ENCODE results near the gene MGMT.

MGMT gene

GRCh38 chr10:129547608-129548007 is 80.6 kb downstream of the MGMT start:
- Histone ChIP-seq H3K9me2 (replicated peaks; ENCODE audit: insufficient read depth, low read length) (no peaks in the 10 kb centered on the region), H3K27me3 (replicated peaks; ENCODE audit: insufficient read depth, low read length) (no peaks in the 10 kb centered on the region), H2AFZ (ENCODE audit: low read length) (no peak overlapping the region), H3K9ac (ENCODE audit: low read length) (no peak overlapping the region), H3K27ac (ENCODE audit: low read length) (no peak overlapping the region), H3F3A (ENCODE audit: insufficient read depth, low read length) (no peaks in the 10 kb centered on the region), H3K36me3 (replicated peaks; ENCODE audit: insufficient read depth, low read length) (no peaks in the 10 kb centered on the region), H3K79me2 (ENCODE audit: low read length) (no peaks in the 10 kb centered on the region), H3K9me3 (replicated peaks; ENCODE audit: insufficient read depth, low read length) (no peaks in the 10 kb centered on the region), H3K4me3 (ENCODE audit: low read length) (no peak overlapping the region), H4K20me1 (ENCODE audit: insufficient read depth, low read length) (no peaks in the 10 kb centered on the region), H3K4me2 (ENCODE audit: low read depth, low read length) (no peak overlapping the region), H3K4me1 (ENCODE audit: low read length) (no peaks in the 10 kb centered on the region)
- TF ChIP-seq EZH2phosphoT487 (IDR thresholded peaks at IDR 0.05; ENCODE audit: low read length) (no peak), EZH2 (optimal IDR thresholded peaks at IDR 0.05; ENCODE audit: low read depth, low read length) (no peak)
- DNase-seq, result no peak

GRCh38 chr10:129548600-129548999 is 81.6 kb downstream of the MGMT start:
- Histone ChIP-seq H3K36me3 (replicated peaks; ENCODE audit: insufficient read depth, low read length) (no peaks in the 10 kb centered on the region), H2AFZ (ENCODE audit: low read length) (no peak overlapping the region), H3K4me2 (ENCODE audit: low read depth, low read length) (no peak overlapping the region), H4K20me1 (ENCODE audit: insufficient read depth, low read length) (no peaks in the 10 kb centered on the region), H3K4me1 (ENCODE audit: low read length) (no peaks in the 10 kb centered on the region), H3K27ac (ENCODE audit: low read length) (no peak overlapping the region), H3K9ac (ENCODE audit: low read length) (no peak overlapping the region), H3K79me2 (ENCODE audit: low read length) (no peaks in the 10 kb centered on the region), H3K9me2 (replicated peaks; ENCODE audit: insufficient read depth, low read length) (no peaks in the 10 kb centered on the region), H3F3A (ENCODE audit: insufficient read depth, low read length) (no peaks in the 10 kb centered on the region), H3K27me3 (replicated peaks; ENCODE audit: insufficient read depth, low read length) (no peaks in the 10 kb centered on the region), H3K9me3 (replicated peaks; ENCODE audit: insufficient read depth, low read length) (no peaks in the 10 kb centered on the region), H3K4me3 (ENCODE audit: low read length) (no peak overlapping the region)
- no peak for DNase-seq
- TF ChIP-seq CTCF (IDR thresholded peaks at IDR 0.05; ENCODE audit: low read length), result no peak
- no peak for TF ChIP-seq EZH2 (optimal IDR thresholded peaks at IDR 0.05; ENCODE audit: low read depth, low read length)
- TF ChIP-seq EZH2phosphoT487 (IDR thresholded peaks at IDR 0.05; ENCODE audit: low read length), result no peak

GRCh38 chr10:129550076-129550475 is 83.0 kb downstream of the MGMT start:
- Histone ChIP-seq H3K27ac (ENCODE audit: low read length) (no peak overlapping the region), H3F3A (ENCODE audit: insufficient read depth, low read length) (no peaks in the 10 kb centered on the region), H3K4me1 (ENCODE audit: low read length) (no peaks in the 10 kb centered on the region), H2AFZ (ENCODE audit: low read length) (no peak overlapping the region), H3K9ac (ENCODE audit: low read length) (no peak overlapping the region), H3K9me2 (replicated peaks; ENCODE audit: insufficient read depth, low read length) (no peaks in the 10 kb centered on the region), H3K27me3 (replicated peaks; ENCODE audit: insufficient read depth, low read length) (no peaks in the 10 kb centered on the region), H3K36me3 (replicated peaks; ENCODE audit: insufficient read depth, low read length) (no peaks in the 10 kb centered on the region), H3K4me3 (ENCODE audit: low read length) (no peak overlapping the region), H3K79me2 (ENCODE audit: low read length) (no peaks in the 10 kb centered on the region), H3K9me3 (replicated peaks; ENCODE audit: insufficient read depth, low read length) (no peaks in the 10 kb centered on the region), H4K20me1 (ENCODE audit: insufficient read depth, low read length) (no peaks in the 10 kb centered on the region), H3K4me2 (ENCODE audit: low read depth, low read length) (no peak overlapping the region)
- TF ChIP-seq CTCF (IDR thresholded peaks at IDR 0.05; ENCODE audit: low read length), result no peak
- no peak for TF ChIP-seq EZH2 (optimal IDR thresholded peaks at IDR 0.05; ENCODE audit: low read depth, low read length)
- no peak for TF ChIP-seq EZH2phosphoT487 (IDR thresholded peaks at IDR 0.05; ENCODE audit: low read length)
- DNase-seq, result no peak

- Histone ChIP-seq H3F3A (ENCODE audit: insufficient read depth, low read length) (no peaks in the 10 kb centered on the region), H3K36me3 (replicated peaks; ENCODE audit: insufficient read depth, low read length) (no peaks in the 10 kb centered on the region), H2AFZ (ENCODE audit: low read length) (no peak overlapping the region), H3K9me3 (replicated peaks; ENCODE audit: insufficient read depth, low read length) (no peaks in the 10 kb centered on the region), H3K27ac (ENCODE audit: low read length) (no peak overlapping the region), H3K9ac (ENCODE audit: low read length) (no peak overlapping the region), H3K4me2 (ENCODE audit: low read depth, low read length) (no peak overlapping the region), H3K27me3 (replicated peaks; ENCODE audit: insufficient read depth, low read length) (no peaks in the 10 kb centered on the region), H3K4me3 (ENCODE audit: low read length) (no peak overlapping the region), H3K4me1 (ENCODE audit: low read length) (no peaks in the 10 kb centered on the region), H4K20me1 (ENCODE audit: insufficient read depth, low read length) (no peaks in the 10 kb centered on the region), H3K9me2 (replicated peaks; ENCODE audit: insufficient read depth, low read length) (no peaks in the 10 kb centered on the region), H3K79me2 (ENCODE audit: low read length) (no peaks in the 10 kb centered on the region)
- TF ChIP-seq EZH2 (optimal IDR thresholded peaks at IDR 0.05; ENCODE audit: low read depth, low read length), result no peak
- TF ChIP-seq CTCF (IDR thresholded peaks at IDR 0.05; ENCODE audit: low read length), result no peak
- no peak for TF ChIP-seq EZH2phosphoT487 (IDR thresholded peaks at IDR 0.05; ENCODE audit: low read length)
- DNase-seq, result no peak
These were observed 83.6 kb downstream of the MGMT start for GRCh38 chr10:129550658-129551057.
